IPS-20b (cell line): Measurements from ENCODE around the gene DMBX1.

Experiments used
- H3K27ac ChIP-seq: one replicate; pipeline ENCODE4 v1.5.1; 2013; ENCODE audit warnings: low read length
- H3K27me3 ChIP-seq: 2 replicates; pipeline ENCODE4 v1.6.1; 2013; ENCODE audit warnings: mild to moderate bottlenecking, low read length, inconsistent platforms; ENCODE audit not compliant: insufficient read depth
- H3K36me3 ChIP-seq: 2 replicates; pipeline ENCODE4 v1.6.1; 2013; ENCODE audit warnings: low read depth, mild to moderate bottlenecking, inconsistent platforms, low read length, moderate library complexity; ENCODE audit not compliant: insufficient read depth
- H3K4me1 ChIP-seq: 2 replicates; pipeline ENCODE4 v1.6.1; 2013; ENCODE audit warnings: mild to moderate bottlenecking, control low read depth, inconsistent platforms, low read length, moderate library complexity; ENCODE audit not compliant: insufficient read depth
- H3K4me3 ChIP-seq: 2 replicates; pipeline ENCODE4 v1.5.1; 2013; ENCODE audit warnings: mild to moderate bottlenecking, low read length, inconsistent platforms
- H3K9ac ChIP-seq: 2 replicates; pipeline ENCODE4 v1.6.1; 2013; ENCODE audit warnings: low read depth, mild to moderate bottlenecking, inconsistent platforms, low read length, moderate library complexity
- H3K9me3 ChIP-seq: 2 replicates; pipeline ENCODE4 v1.6.1; 2013; ENCODE audit warnings: mild to moderate bottlenecking, low read depth, low read length, inconsistent platforms; ENCODE audit not compliant: insufficient read depth

Gene DMBX1

DNA sequence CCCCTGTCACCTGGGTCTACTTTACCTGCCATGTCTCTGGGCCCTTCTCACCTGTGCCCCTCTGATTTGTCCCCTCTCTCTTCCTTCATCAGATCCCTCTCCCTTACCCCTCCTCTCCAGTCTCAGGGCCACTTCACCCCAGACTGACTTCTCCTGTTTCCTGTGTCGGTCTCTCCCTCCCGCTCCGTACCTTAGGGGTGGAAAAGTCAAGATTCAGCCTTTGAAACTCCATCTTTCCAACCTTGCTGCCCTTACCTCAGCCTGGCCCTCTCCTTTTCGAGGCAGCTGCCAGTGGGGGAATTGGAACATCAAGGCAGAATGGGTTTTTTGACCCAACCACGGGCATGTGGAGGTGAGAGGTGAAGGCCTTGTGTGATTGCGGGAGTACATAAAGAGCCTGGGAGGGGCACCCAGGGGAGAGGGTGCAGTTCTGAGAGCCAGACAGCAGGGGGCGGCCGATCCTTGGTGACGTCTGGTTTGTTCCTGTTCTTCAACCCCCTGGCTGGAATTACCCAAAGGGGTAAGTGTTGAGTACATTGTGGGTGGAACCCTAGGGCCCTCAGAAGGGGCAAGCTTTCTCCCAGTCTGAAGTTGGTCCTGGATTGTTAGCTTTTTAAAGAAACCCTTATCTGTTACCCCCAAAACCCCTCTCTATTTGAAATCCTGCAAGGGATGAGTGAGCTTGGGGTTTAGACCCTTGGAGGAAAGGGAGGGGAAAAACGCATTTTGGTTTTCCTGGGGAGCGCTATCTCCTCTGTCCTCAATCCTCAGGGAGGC is 12.3 kb upstream of the DMBX1 start:
- Histone ChIP-seq H3K4me1 (peaks cover 16% of the 10 kb centered on the region; the same call in 1 of the 2 replicates), H3K27ac (no peak overlapping the region), H3K9me3 (no peaks in the 10 kb centered on the region), H3K9ac (no peak overlapping the region), H3K4me3 (no peak overlapping the region), H3K36me3 (no peaks in the 10 kb centered on the region), H3K27me3 (peaks cover 99% of the 10 kb centered on the region)

DNA sequence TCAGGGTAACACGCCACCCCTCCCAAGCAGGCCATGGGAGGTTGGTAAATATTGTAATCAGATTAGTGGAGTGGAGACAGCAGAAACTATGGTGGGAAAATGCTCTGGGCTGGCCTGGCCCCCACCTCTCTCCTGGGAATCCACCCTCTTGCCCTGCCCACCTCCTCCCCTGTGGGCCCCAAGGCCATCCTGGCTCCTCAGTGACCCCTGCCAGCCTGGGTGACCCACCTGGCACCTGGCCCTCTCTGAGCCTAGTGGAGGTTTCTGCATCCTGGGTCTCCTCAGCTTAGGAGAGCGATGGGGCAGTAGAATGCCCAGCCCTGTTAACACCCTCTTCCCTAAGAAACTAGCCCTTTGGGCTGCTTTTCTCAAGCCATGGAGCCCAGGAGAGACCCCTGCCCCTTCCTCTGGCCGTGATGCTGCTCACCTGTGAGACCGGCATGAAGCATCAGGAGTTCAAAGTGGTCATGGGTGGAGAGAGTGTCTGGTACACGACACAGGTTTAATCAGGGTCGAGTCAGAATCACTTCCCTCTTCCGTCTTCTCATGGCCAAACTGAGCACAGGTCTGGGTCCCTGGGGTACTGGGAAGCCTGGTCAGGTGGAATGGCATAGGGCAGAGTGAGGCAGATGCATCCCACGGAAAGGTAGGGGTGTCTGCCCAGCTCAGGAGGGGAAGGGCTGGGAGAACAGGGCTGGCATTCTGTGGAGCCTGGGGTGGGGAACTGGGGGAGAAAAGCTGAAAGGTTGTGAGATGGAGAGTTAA is 10.7 kb upstream of the DMBX1 start:
- no peaks in the 10 kb centered on the region for H3K9me3 ChIP-seq
- no peak overlapping the region for H3K27ac ChIP-seq
- H3K27me3 ChIP-seq, result peaks cover 100% of the 10 kb centered on the region
- H3K9ac ChIP-seq, result no peak overlapping the region
- H3K36me3 ChIP-seq, result no peaks in the 10 kb centered on the region
- H3K4me3 ChIP-seq, result no peak overlapping the region
- peaks cover 16% of the 10 kb centered on the region; the same call in 1 of the 2 replicates for H3K4me1 ChIP-seq

DNA sequence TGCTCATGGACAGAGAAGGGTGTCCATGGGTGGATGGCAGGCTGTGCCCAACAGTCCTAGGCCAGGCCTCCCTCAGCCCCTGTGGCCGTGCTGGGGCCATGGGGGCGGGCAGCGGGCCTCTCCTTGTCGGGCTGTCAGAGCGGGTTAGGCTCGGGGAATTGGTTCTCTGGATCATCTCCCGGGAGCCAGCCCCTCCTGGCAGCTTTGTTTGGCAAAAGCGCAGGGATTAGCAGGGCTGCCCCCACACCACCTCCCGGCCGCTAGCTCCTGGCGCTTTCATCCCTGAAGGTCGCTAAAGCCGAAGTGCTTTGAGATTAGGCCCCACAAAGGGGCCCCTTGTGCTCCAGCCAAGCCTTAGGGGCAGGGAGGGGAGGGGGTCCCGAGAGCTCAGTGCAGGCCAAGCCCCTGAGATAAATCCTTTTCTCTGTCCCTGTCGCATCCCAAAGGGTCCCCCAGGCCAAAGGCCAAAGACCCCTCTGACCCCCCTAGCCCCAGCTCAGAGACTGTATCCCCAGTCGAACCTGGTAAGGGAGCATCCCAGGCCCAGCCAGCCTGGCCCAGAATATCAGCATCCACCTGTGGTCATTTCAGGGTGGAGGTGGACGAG is 9.8 kb upstream of the DMBX1 start:
- Histone ChIP-seq H3K9ac (no peak overlapping the region), H3K4me3 (no peak overlapping the region), H3K9me3 (no peaks in the 10 kb centered on the region), H3K4me1 (peaks cover 17% of the 10 kb centered on the region; the same call in 1 of the 2 replicates), H3K27me3 (peaks cover 100% of the 10 kb centered on the region), H3K27ac (no peak overlapping the region), H3K36me3 (no peaks in the 10 kb centered on the region)

DNA sequence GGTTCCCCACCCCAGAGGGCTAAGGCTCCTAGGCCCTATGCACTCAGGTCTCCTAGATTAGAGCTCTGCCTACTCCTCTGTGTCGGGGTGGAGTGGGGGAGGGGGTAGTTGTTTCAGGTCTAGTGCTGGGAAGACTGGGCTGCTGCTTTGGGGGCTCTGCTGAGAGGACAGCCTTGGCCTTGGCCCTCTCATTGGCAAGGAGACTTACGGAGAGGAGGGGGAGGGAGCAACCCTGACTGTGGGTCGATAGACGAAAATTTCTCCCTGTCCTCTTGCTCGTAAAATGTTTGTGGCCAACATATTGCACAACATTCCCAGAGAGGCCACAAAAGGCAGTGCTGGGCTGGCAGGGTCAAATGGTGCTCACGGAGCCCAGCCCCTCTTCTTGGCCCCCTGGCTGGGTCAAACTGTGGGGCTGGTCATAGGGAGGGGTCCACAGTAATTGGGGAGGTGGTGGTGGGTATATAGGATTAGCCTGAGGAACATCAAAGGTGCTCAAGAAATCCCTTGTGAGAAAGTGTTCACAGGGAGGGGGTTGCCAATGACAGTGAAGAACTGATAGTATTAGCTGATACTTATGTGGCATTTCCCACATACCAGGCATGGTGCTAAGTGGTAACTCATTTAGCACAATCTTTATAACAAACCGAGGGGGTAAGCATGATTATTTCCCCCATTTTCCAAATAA is 8.5 kb upstream of the DMBX1 start:
- no peak overlapping the region for H3K9ac ChIP-seq
- peaks cover 21% of the 10 kb centered on the region; the same call in 1 of the 2 replicates for H3K4me1 ChIP-seq
- no peaks in the 10 kb centered on the region for H3K9me3 ChIP-seq
- no peaks in the 10 kb centered on the region for H3K36me3 ChIP-seq
- H3K27ac ChIP-seq, result no peak overlapping the region
- peaks cover 100% of the 10 kb centered on the region for H3K27me3 ChIP-seq
- H3K4me3 ChIP-seq, result no peak overlapping the region

DNA sequence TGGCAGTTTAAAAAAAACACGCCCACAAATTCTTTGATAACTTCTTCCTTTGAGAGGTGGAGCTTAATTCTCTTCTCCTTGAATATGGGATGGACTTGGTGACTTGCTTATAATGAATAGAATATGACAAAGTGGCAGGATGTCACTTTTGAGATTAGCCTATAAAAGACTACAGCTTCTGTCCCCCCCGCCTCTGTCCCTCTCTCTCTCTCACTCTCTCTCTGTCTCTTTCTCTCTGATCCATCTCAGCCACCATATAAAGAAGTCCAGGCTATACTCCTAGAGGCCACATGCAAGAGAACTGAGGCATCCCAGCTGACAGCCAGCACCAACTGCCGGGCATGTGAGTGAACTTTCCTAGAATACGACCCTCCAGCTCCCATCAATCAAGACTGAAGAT is 7.7 kb upstream of the DMBX1 start:
- H3K4me3 ChIP-seq, result no peak overlapping the region
- no peak overlapping the region for H3K9ac ChIP-seq

DNA sequence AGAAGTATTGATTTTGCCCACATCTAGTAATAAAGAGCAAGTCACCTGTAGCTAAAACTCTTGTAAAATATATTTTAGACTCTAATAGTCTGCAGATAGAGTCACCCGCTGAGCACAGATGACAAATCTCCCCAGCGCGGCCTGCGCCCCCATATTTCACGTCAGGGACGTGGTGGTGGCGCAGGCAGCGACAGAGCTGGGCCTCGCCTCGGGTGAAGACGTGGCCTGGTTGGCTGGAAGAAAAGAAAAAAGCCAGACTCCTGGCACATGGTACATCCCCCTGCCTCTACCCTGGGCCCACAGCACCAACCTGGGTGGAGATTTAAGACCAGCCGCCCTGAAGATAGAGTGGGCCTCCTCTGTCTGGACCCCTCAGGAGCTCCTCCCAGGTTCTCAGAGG is 6.0 kb upstream of the DMBX1 start:
- Histone ChIP-seq H3K36me3 (no peaks in the 10 kb centered on the region), H3K9ac (no peak overlapping the region), H3K4me3 (no peak overlapping the region), H3K4me1 (peaks cover 21% of the 10 kb centered on the region; the same call in 1 of the 2 replicates), H3K27me3 (peaks cover 100% of the 10 kb centered on the region), H3K27ac (no peak overlapping the region), H3K9me3 (no peaks in the 10 kb centered on the region)

More for the DNA sequence above, 7.7 kb upstream of the DMBX1 start:
- Histone ChIP-seq H3K27ac (no peak overlapping the region), H3K36me3 (no peaks in the 10 kb centered on the region), H3K27me3 (peaks cover 100% of the 10 kb centered on the region), H3K9me3 (no peaks in the 10 kb centered on the region), H3K4me1 (peaks cover 21% of the 10 kb centered on the region; the same call in 1 of the 2 replicates)

DNA sequence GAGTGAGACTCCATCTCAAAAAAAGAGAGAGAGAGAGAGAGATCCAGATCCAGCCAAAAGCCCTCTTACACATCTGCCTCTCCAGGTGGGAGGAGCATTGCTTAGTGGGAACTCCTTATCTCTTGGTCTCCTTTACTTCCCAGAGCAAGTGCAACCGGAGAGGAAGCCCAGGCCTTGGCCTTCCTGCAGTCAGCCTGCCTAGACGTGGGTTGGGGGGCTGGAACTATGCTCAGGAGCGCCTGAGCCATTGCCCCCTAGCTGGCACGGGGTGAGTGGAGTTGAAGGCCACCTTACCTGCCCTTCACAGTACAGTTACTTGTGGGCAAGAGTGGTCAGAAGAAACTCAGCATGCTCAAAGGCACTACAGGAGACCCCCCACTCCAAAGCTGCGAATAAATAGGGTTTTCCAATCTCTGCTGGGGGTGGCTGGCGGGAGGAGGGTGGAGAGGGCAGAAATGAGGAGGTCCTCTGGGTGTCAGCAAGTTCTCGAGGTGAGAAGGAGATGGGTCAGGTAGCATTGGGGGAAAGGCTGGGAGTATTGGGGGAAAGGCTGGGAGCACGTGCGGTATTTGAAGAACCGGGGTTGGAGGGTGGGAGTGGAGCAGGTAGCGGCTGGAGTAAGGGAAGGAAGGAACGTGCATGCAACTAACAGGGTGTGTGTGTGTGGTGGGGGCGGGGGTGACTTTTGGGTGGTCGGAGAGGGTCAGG is 4.7 kb upstream of the DMBX1 start:
- peaks cover 100% of the 10 kb centered on the region for H3K27me3 ChIP-seq

DNA sequence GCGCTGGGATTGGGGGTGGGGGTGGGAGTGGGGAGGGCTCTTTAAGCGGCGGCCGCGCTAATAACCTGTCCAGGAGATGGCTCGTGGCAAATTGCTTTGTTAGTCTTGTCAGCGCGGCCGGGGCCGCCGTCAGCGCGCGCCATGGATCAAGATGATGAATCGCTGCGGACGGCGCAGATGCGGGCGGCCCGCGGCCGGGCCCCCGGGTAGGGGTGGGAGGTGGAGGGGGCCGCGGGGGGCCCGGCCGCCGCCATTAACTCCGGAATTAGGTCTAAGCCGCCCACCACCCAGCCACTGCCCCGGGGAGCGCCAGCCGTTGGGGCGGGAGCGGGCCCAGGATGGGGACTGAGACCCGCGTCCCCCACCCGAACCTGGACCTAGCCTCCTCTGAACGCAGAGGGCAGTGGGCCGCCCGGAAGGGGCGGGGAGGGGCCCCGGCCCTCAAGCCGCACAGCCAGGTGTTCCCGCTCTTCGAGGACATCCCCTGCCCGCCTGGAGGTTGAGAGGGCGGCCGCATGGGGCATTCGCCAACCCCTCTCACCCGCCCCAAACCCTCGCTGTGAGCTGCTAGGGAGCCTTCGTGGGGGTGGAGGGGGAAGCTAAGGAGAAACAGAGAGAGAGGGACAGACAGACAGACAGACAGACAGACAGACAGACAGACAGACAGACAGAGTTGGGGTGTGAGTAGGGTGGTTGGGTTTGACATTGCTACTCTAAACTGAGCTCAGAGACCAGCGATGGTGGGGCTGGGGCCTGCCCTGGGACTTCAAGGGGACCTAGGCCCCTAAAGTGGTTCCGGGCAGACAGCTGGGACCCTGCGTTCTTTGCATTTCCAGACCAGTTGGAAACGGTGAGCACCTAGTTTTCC is 3.8 kb upstream of the DMBX1 start:
- H3K9ac ChIP-seq, result no peak overlapping the region
- H3K4me1 ChIP-seq, result peaks cover 14% of the 10 kb centered on the region; the same call in 1 of the 2 replicates
- no peaks in the 10 kb centered on the region for H3K9me3 ChIP-seq
- H3K27me3 ChIP-seq, result peaks cover 100% of the 10 kb centered on the region
- H3K36me3 ChIP-seq, result no peaks in the 10 kb centered on the region
- no peak overlapping the region for H3K27ac ChIP-seq
- H3K4me3 ChIP-seq, result peak overlapping the region; percentile 46; the same call in 1 of the 2 replicates

More for the DNA sequence above, 4.7 kb upstream of the DMBX1 start:
- Histone ChIP-seq H3K27ac (no peak overlapping the region), H3K4me1 (peaks cover 20% of the 10 kb centered on the region; the same call in 1 of the 2 replicates), H3K9me3 (no peaks in the 10 kb centered on the region), H3K36me3 (no peaks in the 10 kb centered on the region), H3K9ac (no peak overlapping the region), H3K4me3 (0 out of 2 replicates have a peak overlapping the region, but pooled peaks have one; percentile 23)

DNA sequence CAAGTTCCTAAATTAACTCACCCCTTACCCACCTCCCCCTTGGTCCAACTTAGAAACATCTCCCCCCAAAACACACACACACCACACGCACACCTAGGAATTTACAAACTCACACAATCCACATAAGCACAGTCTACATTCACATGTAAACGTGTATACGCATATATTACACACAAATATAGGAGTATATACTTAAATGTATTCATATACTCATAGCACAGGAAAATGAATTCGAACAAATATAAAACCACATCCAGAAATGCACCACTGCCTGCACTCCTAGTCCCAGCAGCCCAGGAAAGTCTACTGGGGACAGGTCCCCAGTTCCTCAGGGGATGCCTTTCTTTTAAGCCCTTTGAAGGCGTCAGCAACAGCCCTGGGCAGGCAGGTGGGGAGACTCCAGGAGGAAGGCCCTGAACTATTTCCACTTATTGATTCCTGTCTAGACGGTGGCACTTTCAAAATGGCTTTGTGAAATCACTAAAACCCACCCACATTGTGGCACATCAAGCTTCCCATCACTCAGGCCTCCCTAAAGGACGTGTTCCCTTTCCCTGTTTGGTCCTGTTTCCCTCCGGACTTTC is 3.1 kb upstream of the DMBX1 start:
- Histone ChIP-seq H3K9me3 (peaks cover 1% of the 10 kb centered on the region; the same call in 1 of the 2 replicates), H3K4me1 (peaks cover 10% of the 10 kb centered on the region; the same call in 1 of the 2 replicates), H3K36me3 (no peaks in the 10 kb centered on the region), H3K4me3 (no peak overlapping the region), H3K27ac (no peak overlapping the region), H3K9ac (no peak overlapping the region), H3K27me3 (peaks cover 100% of the 10 kb centered on the region)

DNA sequence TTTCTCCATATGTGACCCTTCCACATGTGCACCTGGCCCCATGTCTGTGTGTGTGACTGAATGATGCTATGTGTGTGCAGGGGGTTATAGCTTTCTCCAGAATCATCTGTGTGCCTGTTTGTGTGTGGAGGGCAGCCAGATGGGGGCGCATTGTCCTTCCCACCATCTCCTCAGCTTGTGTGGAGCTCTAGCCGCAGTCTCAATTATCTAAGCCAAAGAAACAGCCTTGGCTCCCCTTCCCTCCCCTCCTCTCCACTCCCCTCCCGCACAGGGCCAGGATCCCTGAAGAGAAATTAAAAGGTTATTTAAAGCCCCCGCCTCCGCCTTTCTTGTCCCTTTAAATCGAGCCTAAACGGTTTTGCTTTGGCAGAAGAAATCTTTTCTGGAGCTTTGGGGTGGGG is 1.8 kb upstream of the DMBX1 start:
- peaks cover 4% of the 10 kb centered on the region; the same call in 1 of the 2 replicates for H3K9me3 ChIP-seq
- no peak overlapping the region for H3K9ac ChIP-seq
- no peak overlapping the region for H3K27ac ChIP-seq
- H3K36me3 ChIP-seq, result no peaks in the 10 kb centered on the region
- H3K4me1 ChIP-seq, result peaks cover 16% of the 10 kb centered on the region
- no peak overlapping the region for H3K4me3 ChIP-seq
- peaks cover 100% of the 10 kb centered on the region for H3K27me3 ChIP-seq
